NB4 (cell line): ENCODE measurements around the gene C6orf132.

Experiments used
- CTCF ChIP-seq: IDR thresholded peaks from one replicate; pipeline ENCODE4 v1.5.1; 2012; ENCODE audit warnings: low read depth, low read length
- MAX ChIP-seq: IDR thresholded peaks from 2 replicates; pipeline ENCODE4 v1.6.1; 2011; ENCODE audit warnings: low read depth, low read length
- MYC ChIP-seq: IDR thresholded peaks from 2 replicates; pipeline ENCODE4 v1.6.1; 2011; ENCODE audit warnings: low read depth, low read length

GRCh38 chr6:42053601-42054000 lies 88.8 kb downstream of the C6orf132 start:
- TF ChIP-seq CTCF, result no peak
- TF ChIP-seq MYC, result no peak
- TF ChIP-seq MAX, result no peak
